Measurements from ENCODE around the gene PHOSPHO2.
A peak's percentile ranks its signal among the peaks of the same experiment; 100 is the strongest.

Gene PHOSPHO2

GRCh38 chr2:169716938-169717690 is 22.8 kb downstream of the PHOSPHO2 start:
- no CpG with 5 or more reads among the region's 12 CpGs for WGBS, 2 donors (ENCODE audit: extremely low coverage in 2 of 2, insufficient read length in 2 of 2, insufficient replicate concordance in 1 of 2)
- H4K91ac ChIP-seq (ENCODE audit: low read depth, low read length, poor library complexity) = no peak overlapping the region
- no peak overlapping the region for H2BK120ac ChIP-seq (ENCODE audit: low read depth, low read length)
- H3K4me3 ChIP-seq (ENCODE audit: low read length in 2 of 2) = peak overlapping the region in 1 of 2 donors; percentile 6
- H2BK12ac ChIP-seq (ENCODE audit: low read length) = no peak overlapping the region
- H3K27ac ChIP-seq (replicated peaks; ENCODE audit: low read length) = no peak overlapping the region
- H4K8ac ChIP-seq (ENCODE audit: low read depth, low read length) = no peak overlapping the region
- H3K14ac ChIP-seq (ENCODE audit: low read length) = no peak overlapping the region
- no peak overlapping the region for H3K9ac ChIP-seq (ENCODE audit: low read depth, low read length, poor library complexity)
- H3K4me2 ChIP-seq (ENCODE audit: insufficient read depth, low read length, poor library complexity, severe bottlenecking) = no peak overlapping the region
- no peak for DNase-seq (ENCODE audit: low spot score)
- no peak overlapping the region for H3K4ac ChIP-seq (ENCODE audit: low read length)
- no peaks in the 10 kb centered on the region for H3K4me1 ChIP-seq (ENCODE audit: control insufficient read depth in 2 of 2, insufficient read depth in 1 of 2, low read depth in 1 of 2, low read length in 2 of 2)
- no peak overlapping the region for H3K18ac ChIP-seq (ENCODE audit: low read length)
- no peaks in the 10 kb centered on the region for H3K79me1 ChIP-seq (ENCODE audit: low read depth, low read length)
- H2BK15ac ChIP-seq (ENCODE audit: low read length) = no peak overlapping the region
- no peak overlapping the region for H2BK5ac ChIP-seq (ENCODE audit: low read length)
- no peak overlapping the region for H2AFZ ChIP-seq (ENCODE audit: low read length)
- no peak overlapping the region for H2AK5ac ChIP-seq (ENCODE audit: low read depth, low read length)
- no peaks in the 10 kb centered on the region for H3K36me3 ChIP-seq (replicated peaks in 1 of 2; ENCODE audit: control insufficient read depth in 2 of 2, insufficient read depth in 2 of 2, low read length in 2 of 2)
- no peaks in the 10 kb centered on the region for H3K27me3 ChIP-seq (ENCODE audit: control insufficient read depth in 3 of 3, insufficient read depth in 3 of 3, low read depth in 1 of 3, low read length in 3 of 3)
- H3K9me3 ChIP-seq (replicated peaks in 1 of 2; ENCODE audit: control insufficient read depth in 2 of 2, insufficient read depth in 1 of 2, low read depth in 1 of 2, low read length in 2 of 2) = no peaks in the 10 kb centered on the region
- H3K23ac ChIP-seq (ENCODE audit: low read depth, low read length, poor library complexity) = no peak overlapping the region

GRCh38 chr2:169717691-169718063 is 23.4 kb downstream of the PHOSPHO2 start:
- DNase-seq (ENCODE audit: low spot score) = no peak
- H3K4ac ChIP-seq (ENCODE audit: low read length) = no peak overlapping the region
- H2AK5ac ChIP-seq (ENCODE audit: low read depth, low read length) = no peak overlapping the region
- H3K9ac ChIP-seq (ENCODE audit: low read depth, low read length, poor library complexity) = no peak overlapping the region
- no peak overlapping the region for H2BK15ac ChIP-seq (ENCODE audit: low read length)
- no peaks in the 10 kb centered on the region for H3K4me1 ChIP-seq (ENCODE audit: control insufficient read depth in 2 of 2, insufficient read depth in 1 of 2, low read depth in 1 of 2, low read length in 2 of 2)
- WGBS, 2 donors (ENCODE audit: extremely low coverage in 2 of 2, insufficient read length in 2 of 2, insufficient replicate concordance in 1 of 2) = no CpG with 5 or more reads among the region's 4 CpGs
- H2BK12ac ChIP-seq (ENCODE audit: low read length) = no peak overlapping the region
- no peaks in the 10 kb centered on the region for H3K27me3 ChIP-seq (ENCODE audit: control insufficient read depth in 3 of 3, insufficient read depth in 3 of 3, low read depth in 1 of 3, low read length in 3 of 3)
- no peak overlapping the region for H3K23ac ChIP-seq (ENCODE audit: low read depth, low read length, poor library complexity)
- H3K18ac ChIP-seq (ENCODE audit: low read length) = no peak overlapping the region
- H4K91ac ChIP-seq (ENCODE audit: low read depth, low read length, poor library complexity) = no peak overlapping the region
- no peak overlapping the region for H4K8ac ChIP-seq (ENCODE audit: low read depth, low read length)
- no peaks in the 10 kb centered on the region for H3K79me1 ChIP-seq (ENCODE audit: low read depth, low read length)
- no peak overlapping the region for H3K14ac ChIP-seq (ENCODE audit: low read length)
- H2AFZ ChIP-seq (ENCODE audit: low read length) = no peak overlapping the region
- H3K4me2 ChIP-seq (ENCODE audit: insufficient read depth, low read length, poor library complexity, severe bottlenecking) = no peak overlapping the region
- no peak overlapping the region for H3K4me3 ChIP-seq (ENCODE audit: low read length in 2 of 2)
- no peaks in the 10 kb centered on the region for H3K36me3 ChIP-seq (replicated peaks in 1 of 2; ENCODE audit: control insufficient read depth in 2 of 2, insufficient read depth in 2 of 2, low read length in 2 of 2)
- no peak overlapping the region for H3K27ac ChIP-seq (replicated peaks; ENCODE audit: low read length)
- H2BK5ac ChIP-seq (ENCODE audit: low read length) = no peak overlapping the region
- H3K9me3 ChIP-seq (replicated peaks in 1 of 2; ENCODE audit: control insufficient read depth in 2 of 2, insufficient read depth in 1 of 2, low read depth in 1 of 2, low read length in 2 of 2) = no peaks in the 10 kb centered on the region
- H2BK120ac ChIP-seq (ENCODE audit: low read depth, low read length) = no peak overlapping the region

DNA sequence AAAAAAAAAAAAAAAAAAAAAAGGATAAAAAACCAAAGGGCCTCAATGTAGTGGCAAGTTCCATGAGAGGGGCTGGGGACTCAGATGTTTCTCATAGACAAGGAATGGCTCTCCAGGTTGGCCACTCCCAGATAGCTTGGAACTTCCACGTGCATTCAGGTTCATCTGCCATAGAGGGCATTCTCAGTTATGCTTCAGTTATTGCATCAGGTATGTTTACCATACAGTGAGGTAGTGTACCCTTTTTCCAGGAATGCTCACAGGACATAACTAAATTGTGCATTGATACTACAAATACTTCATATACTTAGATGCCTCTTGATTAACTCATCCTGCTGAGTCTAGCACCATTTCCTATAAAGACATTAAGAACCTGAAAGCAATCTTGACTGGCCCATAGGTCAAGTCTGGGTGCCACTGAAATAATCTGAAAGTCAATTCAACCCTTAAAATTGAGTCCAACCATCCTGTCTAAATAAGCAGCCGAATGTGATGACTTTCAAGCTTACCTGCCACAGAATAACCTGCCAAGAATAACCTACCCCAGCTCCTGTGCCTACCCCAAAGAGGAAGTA is 24.7 kb downstream of the PHOSPHO2 start:
- H3K4me2 ChIP-seq (ENCODE audit: insufficient read depth, low read length, poor library complexity, severe bottlenecking) = no peak overlapping the region
- no peak overlapping the region for H2AK5ac ChIP-seq (ENCODE audit: low read depth, low read length)
- DNase-seq (ENCODE audit: low spot score) = no peak
- H3K36me3 ChIP-seq (replicated peaks in 1 of 2; ENCODE audit: control insufficient read depth in 2 of 2, insufficient read depth in 2 of 2, low read length in 2 of 2) = no peaks in the 10 kb centered on the region
- no peak overlapping the region for H2BK15ac ChIP-seq (ENCODE audit: low read length)
- no peak overlapping the region for H3K27ac ChIP-seq (replicated peaks; ENCODE audit: low read length)
- no CpG with 5 or more reads among the region's 2 CpGs for WGBS, 2 donors (ENCODE audit: extremely low coverage in 2 of 2, insufficient read length in 2 of 2, insufficient replicate concordance in 1 of 2)
- no peaks in the 10 kb centered on the region for H3K4me1 ChIP-seq (ENCODE audit: control insufficient read depth in 2 of 2, insufficient read depth in 1 of 2, low read depth in 1 of 2, low read length in 2 of 2)
- H3K79me1 ChIP-seq (ENCODE audit: low read depth, low read length) = no peaks in the 10 kb centered on the region
- no peak overlapping the region for H4K91ac ChIP-seq (ENCODE audit: low read depth, low read length, poor library complexity)
- H3K18ac ChIP-seq (ENCODE audit: low read length) = no peak overlapping the region
- H3K4ac ChIP-seq (ENCODE audit: low read length) = no peak overlapping the region
- H2BK12ac ChIP-seq (ENCODE audit: low read length) = no peak overlapping the region
- no peak overlapping the region for H2BK120ac ChIP-seq (ENCODE audit: low read depth, low read length)
- no peak overlapping the region for H3K14ac ChIP-seq (ENCODE audit: low read length)
- H2BK5ac ChIP-seq (ENCODE audit: low read length) = no peak overlapping the region
- no peaks in the 10 kb centered on the region for H3K9me3 ChIP-seq (replicated peaks in 1 of 2; ENCODE audit: control insufficient read depth in 2 of 2, insufficient read depth in 1 of 2, low read depth in 1 of 2, low read length in 2 of 2)
- H2AFZ ChIP-seq (ENCODE audit: low read length) = no peak overlapping the region
- H4K8ac ChIP-seq (ENCODE audit: low read depth, low read length) = no peak overlapping the region
- H3K4me3 ChIP-seq (ENCODE audit: low read length in 2 of 2) = no peak overlapping the region
- no peak overlapping the region for H3K9ac ChIP-seq (ENCODE audit: low read depth, low read length, poor library complexity)
- H3K23ac ChIP-seq (ENCODE audit: low read depth, low read length, poor library complexity) = no peak overlapping the region
- no peaks in the 10 kb centered on the region for H3K27me3 ChIP-seq (ENCODE audit: control insufficient read depth in 3 of 3, insufficient read depth in 3 of 3, low read depth in 1 of 3, low read length in 3 of 3)

DNA sequence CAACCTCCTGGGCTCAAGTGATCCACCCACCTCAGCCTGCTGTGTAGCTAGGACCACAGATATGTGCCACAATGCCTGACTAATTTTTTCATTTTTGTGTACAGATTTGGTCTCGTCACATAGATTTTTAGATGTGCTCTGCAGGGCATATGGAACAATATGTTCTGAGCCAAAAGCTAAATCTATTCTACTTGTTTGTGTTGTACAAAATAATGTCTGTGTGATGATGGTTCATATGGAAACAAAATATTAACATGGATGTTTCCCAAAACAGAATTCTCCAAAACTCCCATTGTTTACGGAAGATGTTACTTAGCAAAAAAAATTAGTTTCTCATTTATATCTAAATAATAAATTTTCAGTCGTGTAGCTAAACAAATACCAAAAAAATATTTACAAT is 26.7 kb downstream of the PHOSPHO2 start:
- Histone ChIP-seq H3K27ac (replicated peaks; ENCODE audit: low read length) (no peak overlapping the region), H2BK15ac (ENCODE audit: low read length) (no peak overlapping the region), H3K4me1 (ENCODE audit: control insufficient read depth in 2 of 2, insufficient read depth in 1 of 2, low read depth in 1 of 2, low read length in 2 of 2) (no peaks in the 10 kb centered on the region), H3K14ac (ENCODE audit: low read length) (no peak overlapping the region), H2BK120ac (ENCODE audit: low read depth, low read length) (no peak overlapping the region), H2AFZ (ENCODE audit: low read length) (no peak overlapping the region), H3K9ac (ENCODE audit: low read depth, low read length, poor library complexity) (no peak overlapping the region), H2AK5ac (ENCODE audit: low read depth, low read length) (no peak overlapping the region), H4K8ac (ENCODE audit: low read depth, low read length) (peak overlapping the region; percentile 30), H3K9me3 (replicated peaks in 1 of 2; ENCODE audit: control insufficient read depth in 2 of 2, insufficient read depth in 1 of 2, low read depth in 1 of 2, low read length in 2 of 2) (no peaks in the 10 kb centered on the region), H2BK12ac (ENCODE audit: low read length) (no peak overlapping the region), H4K91ac (ENCODE audit: low read depth, low read length, poor library complexity) (no peak overlapping the region), H3K4me2 (ENCODE audit: insufficient read depth, low read length, poor library complexity, severe bottlenecking) (no peak overlapping the region), H3K36me3 (replicated peaks in 1 of 2; ENCODE audit: control insufficient read depth in 2 of 2, insufficient read depth in 2 of 2, low read length in 2 of 2) (no peaks in the 10 kb centered on the region), H3K27me3 (ENCODE audit: control insufficient read depth in 3 of 3, insufficient read depth in 3 of 3, low read depth in 1 of 3, low read length in 3 of 3) (no peaks in the 10 kb centered on the region), H3K23ac (ENCODE audit: low read depth, low read length, poor library complexity) (no peak overlapping the region), H3K79me1 (ENCODE audit: low read depth, low read length) (no peaks in the 10 kb centered on the region), H2BK5ac (ENCODE audit: low read length) (no peak overlapping the region), H3K4me3 (ENCODE audit: low read length in 2 of 2) (no peak overlapping the region), H3K4ac (ENCODE audit: low read length) (no peak overlapping the region), H3K18ac (ENCODE audit: low read length) (no peak overlapping the region)
- no peak for DNase-seq (ENCODE audit: low spot score)
- WGBS, 2 donors (ENCODE audit: extremely low coverage in 2 of 2, insufficient read length in 2 of 2, insufficient replicate concordance in 1 of 2) = no CpG with 5 or more reads among the region's 3 CpGs
